Activated CD4-positive, alpha-beta memory T cell treated with anti-CD3 and anti-CD28 coated beads, Interleukin-2, amount 10 ng/mL, durations not matched to agents 7 days and 5 days (primary cell): ENCODE results near the gene CROCC2. TPM values are rescaled to one million over a fixed set of nuclear protein-coding genes. Genes with fewer than 3 reads are reported as not detected.

Experiments used
- CTCF ChIA-PET: fragments of 350-600 bp; sonication (Branson Sonifier 250); formaldehyde crosslinking; loops from one replicate; lab custom pipeline; 2021; ENCODE audit warnings: antibody characterized with exemption, inconsistent platforms; lab: Charles Lee
- POLR2A ChIA-PET: fragments of 350-600 bp; sonication (Branson Sonifier 250); formaldehyde crosslinking; loops from one replicate; lab custom pipeline; 2021; ENCODE audit warnings: antibody characterized with exemption; lab: Charles Lee
- DNase-seq: peaks from one replicate; pipeline ENCODE4 v3.0.0-alpha.2; 2020
- H3K27ac Mint-ChIP-seq: one replicate; pipeline ENCODE4 v1.8.0; 2021; ENCODE audit warnings: mild to moderate bottlenecking, mixed read lengths
- H3K27me3 Mint-ChIP-seq: one replicate; pipeline ENCODE4 v1.8.0; 2021; ENCODE audit warnings: mixed read lengths
- H3K36me3 Mint-ChIP-seq: one replicate; pipeline ENCODE4 v1.8.0; 2021; ENCODE audit warnings: low read depth, mixed read lengths
- H3K4me1 Mint-ChIP-seq: one replicate; pipeline ENCODE4 v1.8.0; 2021; ENCODE audit warnings: mixed read lengths
- H3K4me3 Mint-ChIP-seq: one replicate; pipeline ENCODE4 v1.8.0; 2021; ENCODE audit warnings: mild to moderate bottlenecking, mixed read lengths
- H3K9me3 Mint-ChIP-seq: one replicate; pipeline ENCODE4 v1.8.0; 2021; ENCODE audit warnings: mixed read lengths
- total RNA-seq, 2 experiments: library from RNA; stranded (reverse); gene quantifications; one replicate each; pipeline ENCODE4 v1.2.3, GENCODE V29; 2021

CROCC2 gene
- total RNA-seq, 2 experiments from 2014 or later: not detected

GRCh38 chr2:240987588-240987987 is 81.5 kb downstream of the CROCC2 start:
- H3K4me3 Mint-ChIP-seq: no peak overlapping the region
- peaks cover 6% of the 10 kb centered on the region for H3K27me3 Mint-ChIP-seq
- H3K27ac Mint-ChIP-seq: no peak overlapping the region
- DNase-seq: no peak
- POLR2A ChIA-PET: no interaction called here
- no peaks in the 10 kb centered on the region for H3K4me1 Mint-ChIP-seq
- H3K9me3 Mint-ChIP-seq: no peaks in the 10 kb centered on the region
- no peaks in the 10 kb centered on the region for H3K36me3 Mint-ChIP-seq
- CTCF ChIA-PET: no interaction called here

DNA sequence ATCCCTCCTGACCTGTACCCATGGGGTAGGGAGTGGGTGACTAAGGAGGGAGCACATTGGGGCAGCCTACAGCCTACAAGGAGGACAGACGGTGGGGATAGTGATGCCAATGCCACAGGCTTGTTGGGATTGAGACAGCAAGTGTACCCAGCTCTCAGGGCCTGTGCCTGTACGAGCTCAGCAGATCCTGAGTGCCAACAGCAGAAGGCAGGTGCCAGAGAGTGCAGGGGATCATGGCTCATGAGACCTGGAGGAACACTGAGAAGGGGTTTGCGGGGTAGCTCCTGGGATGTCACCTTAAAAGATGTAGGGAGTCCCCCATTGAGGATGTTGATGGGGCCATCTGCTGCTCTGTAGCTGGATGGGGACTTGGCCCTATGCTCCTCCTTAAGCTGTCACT is 82.0 kb downstream of the CROCC2 start:
- no peaks in the 10 kb centered on the region for H3K9me3 Mint-ChIP-seq
- no peak for DNase-seq
- peaks cover 2% of the 10 kb centered on the region for H3K27me3 Mint-ChIP-seq
- ChIA-PET CTCF (no interaction called here), POLR2A (no interaction called here)
- H3K4me1 Mint-ChIP-seq: peaks cover 1% of the 10 kb centered on the region
- no peak overlapping the region for H3K27ac Mint-ChIP-seq
- H3K4me3 Mint-ChIP-seq: no peak overlapping the region
- no peaks in the 10 kb centered on the region for H3K36me3 Mint-ChIP-seq

GRCh38 chr2:240988571-240989271 is 82.6 kb downstream of the CROCC2 start:
- no peak for DNase-seq
- H3K27me3 Mint-ChIP-seq: peaks cover 2% of the 10 kb centered on the region
- H3K9me3 Mint-ChIP-seq: no peaks in the 10 kb centered on the region
- H3K27ac Mint-ChIP-seq: no peak overlapping the region
- no peaks in the 10 kb centered on the region for H3K36me3 Mint-ChIP-seq
- no peak overlapping the region for H3K4me3 Mint-ChIP-seq
- ChIA-PET POLR2A (no interaction called here), CTCF (no interaction called here)
- H3K4me1 Mint-ChIP-seq: peaks cover 1% of the 10 kb centered on the region

DNA sequence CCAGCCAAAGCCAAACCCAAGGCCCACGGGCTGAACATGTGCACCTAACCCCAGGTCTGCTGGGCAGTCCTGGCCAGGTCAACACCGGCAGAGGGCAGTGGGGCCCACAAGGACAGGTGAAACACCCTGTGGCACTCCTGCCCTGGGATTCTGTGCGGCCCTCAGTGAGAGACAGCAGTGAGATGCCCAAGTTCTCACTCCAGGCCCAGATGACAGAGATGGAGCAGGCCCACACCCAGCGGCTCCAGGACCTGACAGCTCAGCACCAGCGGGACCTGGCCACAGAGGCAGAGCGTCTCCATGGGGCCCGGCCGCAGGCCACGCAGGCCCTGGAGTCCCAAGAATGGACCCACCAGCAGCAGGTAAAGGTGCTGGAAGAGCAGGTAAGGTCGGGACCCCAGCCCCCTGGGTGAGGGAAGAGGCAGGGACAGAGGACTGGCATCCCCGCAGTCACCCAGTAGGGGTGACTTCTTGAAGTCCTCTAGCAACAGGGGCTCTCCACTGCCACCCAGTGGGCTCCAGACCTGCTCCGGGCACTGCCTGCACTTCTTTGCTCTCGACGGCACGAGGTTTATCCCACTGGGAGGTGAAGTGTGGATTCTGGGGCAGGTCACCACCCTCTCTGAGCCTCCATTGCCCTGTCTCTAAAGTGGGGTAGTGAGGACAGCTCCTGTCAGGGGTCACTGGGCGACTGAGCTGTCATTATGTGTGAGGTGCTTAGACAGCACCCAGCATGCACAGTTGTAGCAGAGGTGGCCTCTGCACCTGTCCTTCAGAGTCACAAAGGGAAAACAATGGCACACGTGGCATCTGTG is 83.5 kb downstream of the CROCC2 start:
- POLR2A ChIA-PET: no interaction called here
- Mint-ChIP-seq H3K4me3 (no peak overlapping the region), H3K27ac (no peak overlapping the region), H3K9me3 (no peaks in the 10 kb centered on the region), H3K27me3 (no peaks in the 10 kb centered on the region), H3K4me1 (peaks cover 1% of the 10 kb centered on the region), H3K36me3 (no peaks in the 10 kb centered on the region)
- no peak for DNase-seq
- CTCF ChIA-PET: no interaction called here

- Mint-ChIP-seq H3K9me3 (no peaks in the 10 kb centered on the region), H3K36me3 (no peaks in the 10 kb centered on the region), H3K27ac (no peak overlapping the region), H3K4me3 (no peak overlapping the region), H3K27me3 (no peaks in the 10 kb centered on the region), H3K4me1 (peaks cover 1% of the 10 kb centered on the region)
- ChIA-PET CTCF (no interaction called here), POLR2A (no interaction called here)
- DNase-seq: no peak
Measured at GRCh38 chr2:240990266-240990529, 84.1 kb downstream of the CROCC2 start.

GRCh38 chr2:240990726-240991377 is 84.7 kb downstream of the CROCC2 start:
- ChIA-PET POLR2A (no interaction called here), CTCF (no interaction called here)
- Mint-ChIP-seq H3K27me3 (no peaks in the 10 kb centered on the region), H3K4me3 (no peak overlapping the region), H3K4me1 (peaks cover 1% of the 10 kb centered on the region), H3K9me3 (no peaks in the 10 kb centered on the region), H3K36me3 (no peaks in the 10 kb centered on the region), H3K27ac (no peak overlapping the region)
- no peak for DNase-seq

GRCh38 chr2:240991378-240992263 is 85.5 kb downstream of the CROCC2 start:
- H3K4me3 Mint-ChIP-seq: no peak overlapping the region
- no peak for DNase-seq
- peaks cover 1% of the 10 kb centered on the region for H3K4me1 Mint-ChIP-seq

GRCh38 chr2:240992572-240993291 is 86.6 kb downstream of the CROCC2 start:
- ChIA-PET CTCF (no interaction called here), POLR2A (no interaction called here)
- Mint-ChIP-seq H3K4me1 (peaks cover 3% of the 10 kb centered on the region), H3K27me3 (peaks cover 9% of the 10 kb centered on the region), H3K4me3 (no peak overlapping the region), H3K27ac (no peak overlapping the region), H3K36me3 (no peaks in the 10 kb centered on the region), H3K9me3 (no peaks in the 10 kb centered on the region)
- no peak for DNase-seq

More at GRCh38 chr2:240991378-240992263, 85.5 kb downstream of the CROCC2 start:
- ChIA-PET POLR2A (no interaction called here), CTCF (no interaction called here)
- H3K9me3 Mint-ChIP-seq: no peaks in the 10 kb centered on the region
- H3K27ac Mint-ChIP-seq: no peak overlapping the region
- H3K36me3 Mint-ChIP-seq: no peaks in the 10 kb centered on the region
- H3K27me3 Mint-ChIP-seq: no peaks in the 10 kb centered on the region

DNA sequence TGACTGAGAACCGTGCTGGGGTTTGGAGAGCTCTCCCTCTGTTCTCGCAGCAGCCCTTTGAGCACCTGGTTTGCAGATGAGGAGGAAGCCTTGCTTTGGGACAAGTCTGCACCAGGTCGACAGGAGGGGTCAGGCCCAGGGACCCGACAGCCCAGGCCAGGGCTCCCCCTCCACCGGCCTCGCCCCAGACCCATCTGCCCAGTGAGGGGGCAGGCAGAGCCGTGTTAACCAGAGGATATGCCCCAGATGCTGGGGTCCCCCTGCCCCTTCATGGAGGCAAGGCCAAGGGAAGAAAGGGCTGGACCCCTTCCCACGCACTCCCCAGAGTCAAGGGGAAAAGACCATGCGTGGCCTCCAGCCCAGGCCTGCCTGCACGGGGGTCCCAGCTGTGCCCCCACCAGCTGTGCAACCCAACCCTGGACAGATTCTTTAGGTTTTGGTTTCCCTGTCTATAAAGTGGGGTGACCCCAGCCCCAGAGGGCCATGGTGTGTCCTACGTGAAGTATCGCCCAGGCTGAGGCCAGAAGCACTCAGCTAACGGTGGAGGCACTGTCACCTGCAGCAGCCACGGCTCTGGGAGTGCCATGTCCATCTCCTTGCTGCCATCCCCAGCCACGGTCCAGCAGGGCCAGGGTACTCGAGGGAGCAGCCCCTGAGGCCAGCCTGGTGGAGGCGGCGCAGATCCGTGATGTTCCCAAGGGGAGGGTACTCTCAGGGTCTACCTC is 87.5 kb downstream of the CROCC2 start:
- Mint-ChIP-seq H3K36me3 (no peaks in the 10 kb centered on the region), H3K27ac (no peak overlapping the region), H3K4me1 (peaks cover 3% of the 10 kb centered on the region), H3K27me3 (peaks cover 9% of the 10 kb centered on the region), H3K9me3 (no peaks in the 10 kb centered on the region), H3K4me3 (no peak overlapping the region)
- DNase-seq: no peak
- CTCF ChIA-PET: no interaction called here
- POLR2A ChIA-PET: no interaction called here

DNA sequence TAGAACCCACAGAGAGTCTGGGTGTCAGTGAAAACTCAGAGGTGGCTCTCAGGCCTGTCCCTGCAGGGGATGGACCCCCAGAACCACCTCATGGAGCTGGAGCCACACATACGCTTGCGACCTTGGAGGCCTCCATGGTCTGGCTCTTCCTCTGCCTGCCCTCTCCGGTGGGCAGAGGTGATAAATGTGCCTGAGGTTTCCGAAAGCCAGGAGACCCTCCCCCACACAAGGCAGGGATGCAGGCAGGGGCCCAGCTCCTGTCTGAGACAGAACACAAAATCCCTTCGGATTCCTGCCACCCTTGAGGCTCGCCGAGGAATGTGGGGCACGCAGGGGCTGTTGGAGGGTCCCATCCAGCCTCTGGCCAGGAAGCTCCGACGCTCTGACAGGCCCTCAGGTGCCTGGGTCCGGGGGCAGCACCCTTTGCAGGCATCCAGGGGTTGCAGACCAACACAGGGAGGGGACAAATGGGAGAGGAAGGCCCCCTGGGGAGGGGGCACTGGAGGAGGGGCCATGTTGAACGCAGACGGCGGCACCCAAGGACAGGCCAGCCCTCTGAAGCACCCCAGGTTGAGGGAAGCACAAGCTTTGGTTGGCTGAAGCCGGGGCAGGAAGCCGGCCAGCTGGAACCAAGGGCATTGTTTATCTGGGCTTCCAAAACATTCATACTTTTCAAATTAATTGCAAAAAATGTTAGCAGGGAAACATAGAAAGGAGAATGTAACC is 88.2 kb downstream of the CROCC2 start:
- ChIA-PET POLR2A (no interaction called here), CTCF (no interaction called here)
- Mint-ChIP-seq H3K4me3 (no peak overlapping the region), H3K9me3 (no peaks in the 10 kb centered on the region), H3K27me3 (peaks cover 9% of the 10 kb centered on the region), H3K36me3 (no peaks in the 10 kb centered on the region), H3K4me1 (peaks cover 3% of the 10 kb centered on the region), H3K27ac (no peak overlapping the region)
- DNase-seq: no peak

GRCh38 chr2:240995041-240996021 is 89.2 kb downstream of the CROCC2 start:
- Mint-ChIP-seq H3K4me3 (no peak overlapping the region), H3K27ac (no peak overlapping the region), H3K36me3 (no peaks in the 10 kb centered on the region), H3K9me3 (no peaks in the 10 kb centered on the region), H3K27me3 (peaks cover 18% of the 10 kb centered on the region), H3K4me1 (peaks cover 6% of the 10 kb centered on the region)
- no peak for DNase-seq
- ChIA-PET POLR2A (no interaction called here), CTCF (no interaction called here)
